NB4 (cell line): Measurements from ENCODE around the gene TBX4.

ENCODE experiments used
- DNase-seq: peaks from one replicate; pipeline ENCODE4 v3.0.0; 2010; ENCODE audit warnings: low read depth
- H3K4me3 ChIP-seq: one replicate; pipeline ENCODE4 v1.5.1; 2011; ENCODE audit warnings: mild to moderate bottlenecking, low read depth, low read length, moderate library complexity
- CTCF ChIP-seq: IDR thresholded peaks from one replicate; pipeline ENCODE4 v1.5.1; 2012; ENCODE audit warnings: low read depth, low read length
- MAX ChIP-seq: IDR thresholded peaks from 2 replicates; pipeline ENCODE4 v1.6.1; 2011; ENCODE audit warnings: low read depth, low read length
- MYC ChIP-seq: IDR thresholded peaks from 2 replicates; pipeline ENCODE4 v1.6.1; 2011; ENCODE audit warnings: low read depth, low read length
- POLR2A ChIP-seq: IDR thresholded peaks from 2 replicates; pipeline ENCODE4 v1.6.1; 2011; ENCODE audit warnings: mild to moderate bottlenecking; ENCODE audit not compliant: insufficient read length; ENCODE audit errors: extremely low read depth

Gene TBX4

GRCh38 chr17:61455324-61456060 is 3.3 kb downstream of the TBX4 start:
- no peak for DNase-seq
- H3K4me3 ChIP-seq = no peak overlapping the region
- TF ChIP-seq POLR2A (no peak), CTCF (no peak), MYC (no peak), MAX (no peak)

- H3K4me3 ChIP-seq = no peak overlapping the region
- DNase-seq = no peak
- TF ChIP-seq POLR2A = no peak
- TF ChIP-seq CTCF = no peak
- TF ChIP-seq MYC = no peak
- TF ChIP-seq MAX = no peak
These were observed 3.9 kb downstream of the TBX4 start for GRCh38 chr17:61456061-61456681.

- no peak for TF ChIP-seq MAX
- TF ChIP-seq CTCF = no peak
- TF ChIP-seq MYC = no peak
- TF ChIP-seq POLR2A = no peak
- H3K4me3 ChIP-seq = no peak overlapping the region
These were observed 4.5 kb downstream of the TBX4 start for GRCh38 chr17:61456688-61457225.

GRCh38 chr17:61457226-61457983 is 5.2 kb downstream of the TBX4 start:
- TF ChIP-seq MAX = no peak
- no peak for TF ChIP-seq POLR2A
- TF ChIP-seq MYC = no peak
- no peak for TF ChIP-seq CTCF
- no peak for DNase-seq
- no peak overlapping the region for H3K4me3 ChIP-seq

More at GRCh38 chr17:61456688-61457225, 4.5 kb downstream of the TBX4 start:
- DNase-seq = no peak

- no peak for TF ChIP-seq CTCF
- TF ChIP-seq MYC = no peak
- no peak for TF ChIP-seq MAX
- no peak for TF ChIP-seq POLR2A
- H3K4me3 ChIP-seq = no peak overlapping the region
- DNase-seq = no peak
These were observed 5.8 kb downstream of the TBX4 start for GRCh38 chr17:61458000-61458399.
